Activated effector memory CD4-positive, alpha-beta T cell treated with Interleukin-2 at 50 U/mL for 16 hours (primary cell): ENCODE results near the gene GOLGB1.
"Not testable (repeated sequence)": the region's sequence is repeated elsewhere in the genome, so short reads cannot be mapped to it uniquely, and the experiment has no call there.

Experiments
- DNase-seq: peaks from one replicate; pipeline ENCODE4 v3.0.0-alpha.2; 2020

The GOLGB1 gene

GRCh38 chr3:121747976-121748375, 1.6 kb downstream of the GOLGB1 start:
- DNase-seq = no peak

GRCh38 chr3:121743106-121743505, 6.4 kb downstream of the GOLGB1 start:
- DNase-seq = not testable (repeated sequence)

- no peak for DNase-seq
These were observed 8.6 kb downstream of the GOLGB1 start for GRCh38 chr3:121740896-121741295.

GRCh38 chr3:121739902-121740301, 9.6 kb downstream of the GOLGB1 start:
- DNase-seq = no peak

- no peak for DNase-seq
These were observed 11.9 kb downstream of the GOLGB1 start for GRCh38 chr3:121737644-121738043.

- DNase-seq = no peak
These were observed 13.4 kb downstream of the GOLGB1 start for GRCh38 chr3:121736112-121736511.

- no peak for DNase-seq
These were observed 14.4 kb downstream of the GOLGB1 start for GRCh38 chr3:121735047-121735696.

GRCh38 chr3:121730940-121731687, 18.4 kb downstream of the GOLGB1 start:
- DNase-seq = no peak

- no peak for DNase-seq
These were observed 25.4 kb downstream of the GOLGB1 start for GRCh38 chr3:121724130-121724529.

- no peak for DNase-seq
These were observed 26.1 kb downstream of the GOLGB1 start for GRCh38 chr3:121723485-121723884.

GRCh38 chr3:121722411-121722810, 27.1 kb downstream of the GOLGB1 start:
- no peak for DNase-seq

GRCh38 chr3:121720163-121720562, 29.4 kb downstream of the GOLGB1 start:
- no peak for DNase-seq

- no peak for DNase-seq
These were observed 30.1 kb downstream of the GOLGB1 start for GRCh38 chr3:121719423-121719822.

GRCh38 chr3:121718205-121718846, 31.2 kb downstream of the GOLGB1 start:
- no peak for DNase-seq

GRCh38 chr3:121710347-121710746, 39.2 kb downstream of the GOLGB1 start:
- DNase-seq = no peak

- DNase-seq = no peak
These were observed 41.8 kb downstream of the GOLGB1 start for GRCh38 chr3:121707531-121708273.

GRCh38 chr3:121705541-121705940, 44.0 kb downstream of the GOLGB1 start:
- DNase-seq = no peak

- DNase-seq = no peak
These were observed 45.6 kb downstream of the GOLGB1 start for GRCh38 chr3:121703973-121704372.

GRCh38 chr3:121698901-121699300, 50.6 kb downstream of the GOLGB1 start:
- no peak for DNase-seq

- no peak for DNase-seq
These were observed 51.1 kb downstream of the GOLGB1 start for GRCh38 chr3:121698476-121698875.

- no peak for DNase-seq
These were observed 53.4 kb downstream of the GOLGB1 start for GRCh38 chr3:121696186-121696585.

- DNase-seq = no peak
These were observed 57.4 kb downstream of the GOLGB1 start for GRCh38 chr3:121692010-121692699.
